Measurements from ENCODE around the gene BTBD9.

BTBD9 gene

GRCh38 chr6:38639498-38640215 lies at the start of gene BTBD9:
Gene BTBD9 (minus strand): TSS chr6:38639929.
- DNase-seq: peak; percentile 63 to 70

- DNase-seq: no peak
Observed at GRCh38 chr6:38688579-38689087, 48.9 kb upstream of the BTBD9 start.

GRCh38 chr6:38687549-38687948 lies 47.8 kb upstream of the BTBD9 start:
- no peak for DNase-seq

- DNase-seq: no peak
Observed at GRCh38 chr6:38687043-38687353, 47.3 kb upstream of the BTBD9 start.

- no peak for DNase-seq
Observed at GRCh38 chr6:38686270-38687042, 46.7 kb upstream of the BTBD9 start.

- no peak for DNase-seq
Observed at GRCh38 chr6:38684904-38685303, 45.2 kb upstream of the BTBD9 start.

GRCh38 chr6:38684237-38684636 lies 44.5 kb upstream of the BTBD9 start:
- DNase-seq: no peak

GRCh38 chr6:38681850-38682249 lies 42.1 kb upstream of the BTBD9 start:
- DNase-seq: no peak

GRCh38 chr6:38679668-38680067 lies 39.9 kb upstream of the BTBD9 start:
- DNase-seq: no peak

- no peak for DNase-seq
Observed at GRCh38 chr6:38678178-38678760, 38.5 kb upstream of the BTBD9 start.

- DNase-seq: no peak
Observed at GRCh38 chr6:38676974-38677544, 37.3 kb upstream of the BTBD9 start.

GRCh38 chr6:38676236-38676973 lies 36.7 kb upstream of the BTBD9 start:
- DNase-seq: no peak

GRCh38 chr6:38673397-38674165 lies 33.9 kb upstream of the BTBD9 start:
- DNase-seq: peak; percentile 6 to 15

GRCh38 chr6:38671885-38672467 lies 32.2 kb upstream of the BTBD9 start:
- peak; percentile 11 to 16 for DNase-seq

GRCh38 chr6:38658418-38659167 lies 18.9 kb upstream of the BTBD9 start:
- DNase-seq: no peak

- no peak for DNase-seq
Observed at GRCh38 chr6:38656896-38657295, 17.2 kb upstream of the BTBD9 start.

GRCh38 chr6:38654263-38654662 lies 14.5 kb upstream of the BTBD9 start:
- DNase-seq: no peak

- no peak for DNase-seq
Observed at GRCh38 chr6:38651121-38651784, 11.5 kb upstream of the BTBD9 start.

GRCh38 chr6:38650207-38650752 lies 10.6 kb upstream of the BTBD9 start:
- no peak for DNase-seq

- DNase-seq: no peak
Observed at GRCh38 chr6:38649744-38650143, 10.0 kb upstream of the BTBD9 start.
